Suppressor macrophage treated with lipopolysaccharide for 1 hour (primary cell): ENCODE results near the gene MON2.
"Not testable (repeated sequence)": the region's sequence is repeated elsewhere in the genome, so short reads cannot be mapped to it uniquely, and the experiment has no call there.

Experiments used
- DNase-seq, 3 donors: peaks; one replicate each; pipeline ENCODE4 v3.0.0-alpha.2; 2020 to 2022

The MON2 gene

DNA sequence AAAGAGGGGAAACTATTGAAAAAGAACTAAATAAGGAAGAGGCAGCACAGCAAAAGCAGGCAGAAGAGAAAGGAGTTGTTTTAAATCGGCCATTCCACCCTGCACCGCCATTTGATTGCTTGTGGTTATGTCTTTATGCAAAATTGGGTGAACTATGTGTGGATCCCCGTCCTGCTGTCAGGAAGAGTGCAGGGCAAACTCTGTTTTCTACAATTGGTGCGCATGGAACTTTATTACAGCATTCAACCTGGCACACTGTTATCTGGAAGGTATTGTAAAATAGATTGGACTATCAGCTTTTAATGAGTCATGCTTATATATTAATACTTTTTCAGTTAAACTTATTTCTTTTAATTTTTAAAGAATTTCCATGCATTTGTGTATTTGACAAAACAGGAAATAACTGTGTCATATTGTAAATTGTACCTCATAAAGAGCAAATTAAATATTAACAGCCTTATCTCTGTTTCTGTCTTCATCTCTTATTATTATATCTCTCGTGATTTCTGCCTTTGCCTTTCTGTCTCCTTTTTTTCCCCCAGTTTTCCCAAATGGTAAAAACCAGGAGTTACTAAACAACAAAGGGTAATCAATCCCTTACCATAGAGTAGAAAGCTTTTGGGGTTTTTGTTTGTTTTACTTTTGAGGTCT, 86.4 kb downstream of the MON2 start:
- DNase-seq: no peak

DNA sequence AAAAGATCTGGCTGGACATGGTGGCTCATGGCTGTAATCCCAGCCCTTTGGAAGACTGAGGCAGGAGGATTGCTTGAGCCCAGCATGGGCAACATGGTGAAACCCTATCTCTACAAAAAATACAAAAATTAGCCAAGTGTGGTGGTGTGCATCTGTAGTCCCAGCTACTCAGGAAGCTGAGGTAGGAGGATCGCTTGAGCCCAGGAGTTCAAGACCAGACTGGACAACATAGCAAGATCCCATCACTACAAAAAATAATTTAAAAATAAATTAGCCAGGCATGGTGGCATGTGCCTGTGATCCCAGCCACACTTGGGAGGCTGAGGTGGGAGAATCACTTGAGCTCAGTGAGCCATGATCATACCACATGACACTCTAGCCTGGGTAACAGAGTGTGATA, 92.7 kb downstream of the MON2 start:
- not testable (repeated sequence) for DNase-seq

DNA sequence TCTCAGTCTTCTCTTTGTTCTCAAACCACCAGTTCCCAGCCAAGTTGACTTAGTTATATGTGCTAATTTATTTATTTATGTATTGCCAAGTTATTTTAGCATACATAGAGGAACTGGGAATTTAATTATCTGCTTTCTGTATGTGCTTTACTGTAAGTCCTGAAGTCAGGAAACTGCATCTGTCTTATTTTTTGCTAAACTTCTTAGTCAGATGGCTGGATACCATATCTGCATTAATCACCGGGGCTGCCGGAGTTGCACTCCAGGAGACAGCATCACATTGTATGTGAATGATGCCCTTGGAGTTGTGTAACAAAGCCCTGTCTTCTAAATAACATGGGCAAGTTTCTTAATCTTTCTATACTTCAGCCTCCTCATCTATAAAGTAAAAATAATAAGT, 96.2 kb downstream of the MON2 start:
- DNase-seq: peak; percentile 45 to 68 (median 56)

DNA sequence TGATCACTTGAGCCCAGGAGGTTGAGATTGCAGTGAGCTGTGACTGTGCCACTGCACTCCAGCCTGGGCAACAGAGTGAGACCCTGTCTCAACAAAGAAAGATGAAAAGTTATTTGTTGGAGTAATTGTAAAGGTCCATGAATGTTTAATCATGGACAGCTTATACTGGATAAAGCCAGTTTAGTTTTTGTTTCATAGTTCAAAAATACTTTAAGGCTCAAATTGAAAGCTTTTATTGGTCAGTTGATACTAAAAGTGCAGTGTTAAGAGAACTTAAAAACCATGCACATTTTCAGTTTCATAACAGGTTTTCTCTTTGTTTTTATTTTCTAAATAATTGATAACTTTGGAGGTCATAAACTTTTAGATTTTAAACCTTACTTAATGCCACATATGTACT, 108.4 kb downstream of the MON2 start:
- DNase-seq: no peak

DNA sequence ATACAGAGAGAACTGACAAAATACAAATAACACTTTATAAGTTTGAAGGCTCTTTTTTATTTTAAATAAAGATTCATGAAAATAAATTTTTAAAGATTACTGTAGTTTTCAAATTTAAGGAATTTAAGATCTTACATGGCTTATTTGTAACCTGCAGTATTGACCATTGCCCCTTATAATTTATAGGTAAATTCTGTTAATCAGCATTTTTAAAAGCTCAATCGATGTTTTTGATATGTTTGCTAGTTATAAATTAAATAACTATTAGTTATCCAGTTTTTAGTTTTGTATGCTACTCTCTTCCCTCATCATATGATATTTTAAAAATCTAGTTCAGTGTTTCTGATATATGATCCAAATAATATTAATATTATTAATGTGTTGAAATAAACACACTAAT, 109.9 kb downstream of the MON2 start:
- no peak for DNase-seq

DNA sequence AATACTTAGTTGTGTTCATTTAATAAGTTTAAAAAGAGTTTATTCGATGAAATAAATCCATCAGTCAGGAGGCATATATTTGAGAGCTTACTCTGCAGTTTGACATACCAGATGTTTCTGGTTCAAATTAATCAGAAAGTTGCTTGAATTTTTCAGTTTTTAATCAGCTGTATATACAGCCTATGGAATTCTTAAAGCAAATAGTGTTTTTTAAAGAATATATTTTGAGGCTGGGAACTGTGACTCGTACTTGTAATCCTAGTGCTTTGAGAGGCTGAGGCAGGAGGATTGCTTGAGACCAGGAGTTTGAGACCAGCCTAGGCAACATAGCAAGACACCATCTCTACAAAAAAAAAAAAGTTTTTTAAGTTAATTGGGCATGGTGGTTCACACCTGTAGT, 112.1 kb downstream of the MON2 start:
- no peak for DNase-seq

DNA sequence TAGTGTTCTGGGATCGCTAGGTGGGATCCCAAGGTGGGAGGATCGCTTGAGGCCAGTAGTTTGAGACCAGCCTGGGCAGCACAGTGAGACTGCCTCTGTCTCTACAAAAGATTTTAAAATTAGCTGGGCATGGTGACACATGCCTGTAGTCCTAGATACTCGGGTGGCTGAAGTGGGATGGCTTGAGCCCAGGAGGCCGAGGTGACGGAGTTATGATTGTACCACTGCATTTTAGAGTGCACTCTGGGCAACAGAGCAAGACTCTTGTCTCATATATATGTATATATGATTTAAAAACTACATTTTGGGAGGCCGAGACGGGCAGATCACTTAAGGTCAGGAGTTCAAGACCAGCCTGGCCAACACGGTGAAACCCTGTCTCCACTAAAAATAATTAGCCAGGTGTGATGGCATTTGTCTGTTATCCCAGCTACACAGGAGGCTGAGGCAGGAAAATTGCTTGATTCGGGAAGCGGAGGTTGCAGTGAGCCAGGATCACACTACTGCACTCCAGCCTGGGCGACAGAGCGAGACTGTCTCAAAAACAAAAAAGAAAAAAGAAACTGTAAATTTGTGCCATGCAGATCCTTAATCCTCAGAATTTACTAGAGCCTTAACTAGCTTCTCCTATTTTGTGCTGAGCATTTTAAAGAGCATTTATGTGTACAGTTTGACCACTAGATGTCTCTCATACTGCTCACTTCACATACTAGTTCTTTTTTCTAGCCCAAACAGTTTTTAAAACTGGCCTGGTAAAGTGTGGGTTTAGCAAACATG, 114.8 kb downstream of the MON2 start:
- DNase-seq: peak; percentile 53 to 77 (median 77)

DNA sequence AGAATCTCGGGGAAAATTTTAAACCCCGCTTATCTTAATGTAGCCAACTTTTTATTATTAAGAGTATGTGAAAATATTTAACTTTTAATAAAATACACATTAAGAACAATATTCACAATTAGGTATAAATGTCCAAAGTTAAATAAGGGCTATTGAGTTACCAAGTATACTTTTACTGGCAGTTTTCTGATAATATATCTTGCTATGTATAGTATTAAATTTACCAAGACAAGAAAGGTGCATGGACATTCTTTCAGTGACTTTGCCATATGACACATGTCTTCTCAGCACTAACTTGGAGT, 115.4 kb downstream of the MON2 start:
- no peak for DNase-seq

DNA sequence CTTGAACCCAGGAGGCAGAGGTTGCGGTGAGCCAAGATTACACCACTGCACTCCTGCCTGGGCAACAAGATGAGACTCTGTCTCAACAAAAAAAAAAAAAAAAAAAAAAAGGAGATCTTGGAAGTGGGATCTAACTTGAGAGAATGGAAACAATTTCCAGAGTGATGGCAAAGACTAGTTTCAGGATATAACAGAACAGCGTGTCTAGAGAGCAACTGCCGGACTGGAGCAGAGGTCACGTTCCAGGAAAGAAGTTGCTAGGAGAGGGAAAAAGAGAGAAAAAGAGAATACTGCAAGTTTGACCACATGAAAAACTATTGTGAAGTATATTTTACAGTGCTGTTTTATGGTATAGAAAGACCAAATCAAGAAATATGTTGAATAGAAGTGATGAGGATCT, 118.0 kb downstream of the MON2 start:
- no peak for DNase-seq

DNA sequence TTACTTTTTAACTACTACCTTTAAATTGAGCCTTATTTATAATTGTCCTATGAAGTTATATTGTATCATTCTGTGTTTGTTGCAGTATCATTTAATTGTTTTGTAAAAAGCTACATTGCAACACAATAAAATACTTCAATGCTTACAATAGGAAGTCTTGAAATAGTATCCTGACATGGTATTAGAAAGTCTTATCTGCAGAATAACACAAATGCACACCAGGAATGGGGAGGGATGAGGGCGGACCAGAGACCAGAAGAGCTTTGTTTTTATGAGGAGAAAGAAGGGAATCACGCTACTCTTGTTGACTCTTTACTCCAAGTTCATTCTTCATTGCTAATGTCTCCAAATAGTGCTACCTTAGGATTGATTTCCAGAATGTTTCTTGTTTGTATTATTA, 120.2 kb downstream of the MON2 start:
- DNase-seq: no peak

DNA sequence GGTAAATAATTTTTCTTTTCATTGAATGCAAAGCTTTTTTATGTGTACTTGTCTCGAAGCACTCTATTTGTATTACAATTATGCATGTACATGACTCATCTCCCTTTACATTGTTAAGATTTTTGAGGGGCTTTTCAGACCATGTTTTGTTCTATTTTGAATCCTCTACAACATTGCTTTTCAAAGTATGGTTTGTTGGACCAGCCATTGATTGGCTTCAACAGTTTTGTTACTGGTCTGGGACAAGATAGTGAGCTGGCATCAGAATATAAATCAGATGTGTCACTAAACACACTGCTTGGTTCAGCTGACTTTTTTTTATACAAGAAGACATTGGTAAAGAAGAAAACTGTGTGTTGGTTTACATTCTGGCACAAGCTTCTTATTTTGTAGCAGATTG, 122.3 kb downstream of the MON2 start:
- no peak for DNase-seq

DNA sequence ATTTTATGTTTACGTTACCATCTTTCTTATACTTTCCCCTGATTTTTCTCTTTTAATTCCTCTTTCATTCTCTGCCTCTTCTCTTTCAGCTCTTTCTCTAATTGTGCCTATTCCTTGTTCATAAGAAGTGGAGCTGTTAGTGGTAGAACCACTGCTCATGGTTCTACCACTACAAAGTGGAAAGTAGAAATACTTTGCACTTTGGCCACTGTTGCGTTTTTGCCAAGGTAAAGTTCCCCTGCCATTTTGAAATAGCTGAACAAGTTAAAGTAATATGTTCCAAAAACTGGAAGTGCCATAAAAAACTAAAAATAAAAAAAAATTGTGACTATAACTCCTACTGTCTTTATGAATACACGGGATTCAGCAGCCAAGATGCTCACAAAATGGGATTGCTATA, 130.6 kb downstream of the MON2 start:
- no peak for DNase-seq

DNA sequence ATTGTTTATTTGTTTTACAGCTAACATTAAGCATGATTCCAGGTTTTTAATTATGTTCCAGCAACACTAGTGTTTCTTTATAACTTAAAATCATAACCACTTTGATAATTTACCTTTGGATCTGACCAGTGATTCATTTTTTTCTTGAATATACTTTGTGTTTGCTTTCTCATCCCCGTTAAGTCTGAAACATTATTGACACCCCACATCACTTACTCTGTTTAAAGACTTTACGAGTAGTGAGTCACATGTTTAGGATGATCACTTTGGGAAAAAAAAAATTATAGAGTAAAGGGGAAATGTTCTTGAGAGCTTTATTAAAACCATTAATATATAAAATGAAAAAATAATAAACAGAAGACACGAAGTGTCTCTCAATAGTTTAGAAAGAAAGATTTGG, 132.2 kb downstream of the MON2 start:
- DNase-seq: no peak

DNA sequence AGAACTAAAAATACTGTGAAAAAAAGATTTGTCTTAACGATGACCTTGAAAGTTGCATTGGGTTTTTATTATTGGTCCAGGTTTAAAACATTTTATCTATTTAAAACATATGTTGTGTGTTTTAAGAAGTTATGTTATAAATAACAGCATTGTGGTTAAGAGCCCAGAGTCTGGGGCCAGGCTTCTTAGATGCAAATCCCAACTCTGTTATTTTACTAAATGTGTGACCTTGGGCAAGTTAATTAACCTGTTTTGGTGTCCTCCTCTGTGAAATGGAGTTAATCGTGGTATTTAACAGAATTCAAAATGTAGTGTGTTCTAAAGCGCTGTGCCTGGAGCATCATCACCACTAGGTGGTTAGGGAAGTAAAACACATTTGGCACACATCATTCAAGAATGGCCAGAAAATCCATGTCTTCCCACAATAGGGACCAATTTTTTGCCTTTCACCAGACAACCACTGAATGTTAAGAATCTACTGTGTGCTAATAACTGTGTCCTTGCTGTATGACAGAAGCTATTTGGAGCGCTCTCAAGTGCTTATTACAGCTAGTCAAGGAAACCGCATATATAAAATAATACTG, 133.3 kb downstream of the MON2 start:
- DNase-seq: peak in 2 of 3 donors; percentile 10 to 14

DNA sequence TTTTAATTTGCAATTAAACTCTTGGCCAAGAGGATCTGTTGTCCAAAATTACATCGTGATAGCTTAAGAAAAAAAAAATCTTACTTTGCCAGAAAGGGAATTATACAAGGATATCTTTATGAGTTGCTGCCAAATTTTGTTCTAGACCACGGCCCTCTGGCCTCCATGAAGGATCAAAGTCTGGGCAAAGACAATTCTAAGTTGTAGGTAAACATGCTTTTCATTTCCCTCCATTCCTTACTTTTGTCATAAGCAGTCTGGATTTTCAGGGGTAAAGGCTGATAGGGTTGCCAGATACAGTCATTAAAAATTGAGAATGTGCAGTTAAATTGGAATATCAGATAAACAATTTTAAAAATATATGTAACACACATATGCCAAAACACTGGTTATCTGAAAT, 135.1 kb downstream of the MON2 start:
- DNase-seq: peak in 1 of 3 donors; percentile 5

DNA sequence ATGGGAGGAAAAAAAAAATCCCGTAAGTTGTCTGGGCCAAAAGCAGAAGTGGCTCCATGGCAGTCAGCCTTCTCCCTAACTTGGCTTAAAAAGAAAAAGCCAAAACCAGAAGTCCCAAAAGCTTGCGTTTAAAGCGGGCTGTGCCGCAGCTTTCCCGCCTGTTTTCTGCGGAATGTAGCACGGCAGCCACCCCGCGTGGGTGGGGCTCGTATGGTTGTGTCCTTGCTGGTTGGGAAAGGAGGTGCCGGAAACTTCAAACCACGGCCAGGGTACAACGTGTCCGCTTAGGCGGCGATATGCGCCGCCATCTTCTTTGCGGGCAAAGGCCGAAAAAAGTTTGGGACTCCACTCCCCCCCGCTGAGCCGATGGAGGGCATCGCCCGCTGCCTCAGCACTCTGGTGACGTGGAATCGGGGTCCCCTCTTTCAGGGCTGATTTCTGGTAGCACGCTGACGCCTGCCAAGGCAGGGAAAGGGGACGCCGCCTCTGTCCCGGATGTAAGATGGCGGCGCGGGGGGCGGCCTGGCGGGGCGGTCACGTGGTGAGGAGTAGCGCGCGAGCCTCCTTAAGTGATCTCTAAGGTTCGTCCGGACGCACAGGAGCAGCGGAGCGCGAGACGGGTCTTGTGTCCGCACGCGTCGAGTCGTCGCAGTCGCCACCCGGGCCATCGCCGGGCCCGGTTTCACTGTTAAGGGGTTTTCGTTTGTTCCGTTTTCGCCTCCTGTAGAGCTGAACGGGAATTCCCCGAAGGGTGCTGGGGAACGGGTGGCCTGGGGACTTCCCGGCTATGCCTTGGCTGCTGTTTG, 135.8 kb downstream of the MON2 start:
- peak; percentile 94 to 97 (median 95) for DNase-seq

DNA sequence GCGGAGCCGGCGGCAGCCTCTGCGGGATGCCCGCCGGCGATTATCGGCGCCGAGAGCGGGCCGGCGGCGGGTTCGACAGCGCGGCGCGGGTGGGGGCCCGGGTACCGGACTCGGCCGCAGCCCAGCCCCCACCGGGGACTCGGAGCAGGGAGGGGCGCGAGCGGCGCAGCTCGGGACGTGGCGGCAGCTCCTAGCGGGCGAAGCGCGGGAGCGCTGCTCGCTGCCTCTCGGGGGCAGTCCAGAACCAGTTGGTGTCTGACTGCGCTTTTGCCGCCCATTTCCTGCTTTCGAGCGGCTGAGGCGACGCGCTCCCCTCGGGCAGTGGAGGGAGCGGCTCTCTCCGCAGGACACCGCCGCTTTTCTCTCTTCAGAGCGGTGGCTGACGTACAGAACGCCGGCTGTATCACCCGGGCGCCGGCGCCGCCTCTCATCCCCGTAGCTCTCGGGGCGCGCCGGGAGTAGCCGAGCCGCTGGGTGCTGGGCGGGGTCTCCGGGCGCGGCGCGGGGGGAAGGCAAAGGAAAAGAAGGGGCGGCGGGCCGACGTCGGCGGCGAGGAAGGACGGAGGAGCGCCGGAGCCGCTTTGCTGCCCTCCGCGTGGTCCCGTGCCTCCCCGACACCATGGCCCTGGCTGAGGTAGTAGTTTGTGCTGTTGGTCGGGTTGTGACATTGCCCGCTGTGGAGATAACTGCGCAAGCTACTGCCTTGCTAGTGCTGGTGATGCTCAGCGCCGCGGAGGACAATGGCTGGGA, 136.6 kb downstream of the MON2 start:
- peak; percentile 89 to 91 (median 90) for DNase-seq

DNA sequence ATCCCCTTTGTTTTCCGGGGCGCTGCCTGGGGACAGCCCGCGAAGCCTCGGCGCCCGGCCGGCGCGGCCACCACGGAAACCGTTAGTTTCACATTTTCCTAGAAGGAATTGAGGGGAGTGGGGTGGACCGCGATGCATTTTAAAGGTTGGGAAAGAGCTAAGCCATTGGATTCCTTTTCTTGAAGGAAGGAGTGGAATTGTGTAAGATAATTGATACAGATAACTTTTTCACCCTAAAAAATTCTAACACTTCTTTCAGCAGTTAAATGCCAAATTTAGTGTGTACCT, 137.1 kb downstream of the MON2 start:
- peak in 1 of 3 donors; percentile 94 for DNase-seq

DNA sequence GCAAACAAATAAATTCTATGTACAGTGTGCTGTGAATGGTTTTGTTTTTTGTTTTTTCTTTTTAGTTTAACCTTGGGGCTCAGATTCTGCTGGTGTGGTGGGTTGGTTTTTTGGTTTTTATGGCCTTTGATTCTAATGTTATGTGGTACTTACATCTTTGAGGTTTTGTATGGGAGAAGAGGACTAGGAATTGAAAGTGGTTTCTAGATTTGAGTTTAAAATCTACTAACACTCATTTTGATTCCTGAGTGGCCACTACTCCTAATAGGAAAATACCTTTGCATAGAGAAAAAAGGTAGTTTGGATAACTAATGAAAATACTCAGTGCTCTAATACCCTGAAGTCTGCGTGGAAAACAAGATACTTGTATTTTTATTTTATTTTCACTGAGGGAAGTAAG, 137.7 kb downstream of the MON2 start:
- peak in 1 of 3 donors; percentile 6 for DNase-seq

DNA sequence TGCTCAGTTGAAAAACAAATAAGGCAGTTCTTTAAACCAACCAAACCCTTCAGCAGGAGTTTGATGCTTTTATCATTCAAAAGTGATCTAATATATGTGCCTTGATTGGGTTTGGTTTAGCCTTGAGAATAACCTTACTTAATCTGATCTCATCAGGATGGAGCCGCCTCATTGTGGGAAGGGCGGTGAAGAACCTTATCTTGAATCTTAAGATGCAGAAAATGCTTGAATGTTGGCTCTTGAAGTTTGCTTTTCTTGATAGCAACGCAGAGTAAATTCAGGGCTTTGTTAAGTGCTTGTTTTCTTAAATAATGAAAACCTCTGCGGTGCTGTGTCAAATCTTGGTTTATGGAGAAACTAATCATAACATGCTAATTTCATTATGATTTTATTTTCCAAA, 138.2 kb downstream of the MON2 start:
- DNase-seq: peak; percentile 16 to 34 (median 17)

DNA sequence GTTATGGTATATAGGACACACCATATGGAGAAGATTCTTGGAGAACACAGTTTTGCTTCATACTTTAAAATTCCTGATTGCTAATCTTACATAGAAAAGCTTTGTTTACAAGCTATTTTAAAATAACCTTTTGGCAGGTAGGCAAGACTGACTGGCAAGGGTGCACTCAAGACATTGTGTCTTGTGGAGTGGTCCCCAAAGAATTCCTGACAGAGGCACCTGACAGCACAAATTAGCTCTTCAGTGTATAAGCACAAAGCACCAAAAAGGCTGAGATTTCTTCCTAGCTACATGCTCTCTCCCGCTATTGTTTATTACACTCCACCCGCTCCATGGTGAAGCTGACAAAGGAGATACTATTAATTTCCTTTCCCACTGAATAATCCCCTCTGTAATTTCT, 139.4 kb downstream of the MON2 start:
- DNase-seq: no peak

DNA sequence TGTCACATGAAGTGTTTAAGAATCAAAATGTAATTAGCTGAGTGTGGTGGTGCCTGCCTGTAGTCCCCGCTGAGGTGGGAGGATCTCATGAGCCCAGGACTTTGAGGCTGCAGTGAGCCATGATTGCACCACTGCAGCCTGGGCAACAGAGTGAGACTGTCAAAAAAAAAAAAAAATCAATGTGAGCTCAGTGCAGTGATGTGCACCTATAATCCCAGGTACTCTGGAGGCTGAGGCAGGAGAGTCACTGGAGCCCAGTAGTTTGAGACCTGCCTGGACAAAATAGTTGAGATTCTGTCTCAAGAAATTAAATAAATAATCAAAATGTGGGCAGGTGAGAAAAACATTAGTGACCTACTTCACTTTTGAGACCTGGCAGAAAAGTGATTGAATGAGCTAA, 140.0 kb downstream of the MON2 start:
- no peak for DNase-seq

DNA sequence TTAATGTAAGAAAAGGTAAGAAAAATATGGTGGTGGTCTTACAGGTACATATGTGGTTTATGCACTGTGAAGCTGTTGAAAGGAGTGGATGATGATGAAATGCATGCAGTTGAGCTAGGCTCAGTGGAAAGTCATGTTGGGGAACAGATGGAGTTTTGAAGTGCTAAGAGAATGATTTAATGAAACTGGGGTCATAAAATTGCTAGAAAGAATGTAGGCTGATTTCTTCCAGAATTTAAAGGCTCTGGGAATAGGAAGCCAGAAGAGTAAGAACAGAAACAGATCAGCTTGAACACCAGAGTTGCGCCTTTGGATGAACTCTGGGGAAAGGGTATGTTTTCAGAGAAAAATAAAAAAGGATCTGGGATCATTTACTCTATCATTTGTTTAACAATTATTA, 146.5 kb downstream of the MON2 start:
- DNase-seq: no peak
